ENCODE results near the gene DUS3L. TPM values are rescaled to one million over a fixed set of nuclear protein-coding genes. Genes with fewer than 3 reads are reported as not detected.

The DUS3L gene
- total and polyA plus RNA-seq, 2 of the 8 experiments (the other 6 are each of a cell fraction or from before 2014, with no cell fraction given) = 37.6 to 39.1 TPM

DNA sequence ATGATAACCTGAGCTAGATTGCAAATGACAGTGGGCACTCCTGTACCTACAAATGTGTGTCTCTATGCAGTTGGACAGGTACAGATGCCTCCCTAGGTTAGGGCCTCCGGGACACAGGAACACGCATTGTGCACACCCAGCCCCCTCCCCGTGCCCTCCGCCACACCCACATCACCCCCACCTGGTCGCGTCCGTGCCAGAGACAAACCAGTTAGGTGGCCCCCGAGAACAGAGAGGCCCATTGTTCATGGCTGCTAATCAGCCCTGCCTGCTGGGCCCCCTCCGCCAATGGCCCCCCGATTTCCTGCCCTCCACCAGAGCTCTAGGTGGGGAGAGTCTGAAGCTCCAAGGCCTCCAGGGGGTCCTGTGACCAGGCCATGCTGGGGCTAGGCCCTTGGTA is 27.6 kb upstream of the DUS3L start:
- Histone ChIP-seq H3K36me3 (ENCODE audit: control insufficient read depth in 2 of 4, insufficient read depth in 4 of 4, low read length in 3 of 4) (no peaks in the 10 kb centered on the region), H3K79me1 (ENCODE audit: low read depth, low read length) (no peaks in the 10 kb centered on the region), H3K79me2 (ENCODE audit: control insufficient read depth in 1 of 2, insufficient read depth in 2 of 2, low read length in 2 of 2) (no peaks in the 10 kb centered on the region), H4K91ac (replicated peaks; ENCODE audit: insufficient read length, low read length) (no peak overlapping the region), H2BK12ac (ENCODE audit: low read depth, low read length) (no peak overlapping the region), H2BK5ac (ENCODE audit: low read depth, low read length) (no peak overlapping the region; the same call in 1 of the 2 replicates), H3K4ac (replicated peaks; ENCODE audit: insufficient read length, low read depth, low read length) (no peak overlapping the region), H3K4me2 (ENCODE audit: insufficient read depth in 1 of 2, low read depth in 2 of 2, low read length in 2 of 2) (no peak overlapping the region), H2BK15ac (ENCODE audit: low read length) (no peak overlapping the region), H2BK120ac (replicated peaks; ENCODE audit: low read depth, low read length) (no peak overlapping the region), H3K9me3 (ENCODE audit: insufficient read depth in 2 of 2, low read depth in 1 of 2, low read length in 1 of 2) (no peaks in the 10 kb centered on the region), H2BK20ac (ENCODE audit: low read length) (no peak overlapping the region), H3K27ac (ENCODE audit: low read depth, low read length) (no peak overlapping the region), H3K56ac (replicated peaks; ENCODE audit: insufficient read length, low read depth, low read length) (no peak overlapping the region), H3K14ac (ENCODE audit: insufficient read length) (no peak overlapping the region), H2AFZ (ENCODE audit: low read length) (no peak overlapping the region), H3K4me1 (replicated peaks in 1 of 4; ENCODE audit: control insufficient read depth in 3 of 4, insufficient read depth in 4 of 4, low read length in 3 of 4) (no peaks in the 10 kb centered on the region), H4K8ac (ENCODE audit: extremely low read depth, insufficient read depth, low read length) (no peak overlapping the region), H4K20me1 (replicated peaks in 1 of 2; ENCODE audit: control insufficient read depth in 1 of 2, insufficient read depth in 2 of 2, low read length in 2 of 2) (peaks cover 0 to 3% of the 10 kb centered on the region in 2 experiments), H3K23ac (ENCODE audit: insufficient read length) (no peak overlapping the region), H2AK5ac (ENCODE audit: low read depth, low read length) (no peak overlapping the region), H3K18ac (ENCODE audit: extremely low read depth, low read length) (no peak overlapping the region), H3K23me2 (ENCODE audit: low read depth, low read length) (no peaks in the 10 kb centered on the region), H3K4me3 (ENCODE audit: extremely low read depth in 1 of 4, insufficient read depth in 2 of 4, low read depth in 3 of 4, low read length in 4 of 4) (no peak overlapping the region), H3K9ac (replicated peaks in 1 of 4; ENCODE audit: extremely low read depth in 1 of 4, low read depth in 3 of 4, low read length in 3 of 4) (no peak overlapping the region), H4K5ac (ENCODE audit: insufficient read length, low read depth, low read length) (no peak overlapping the region), H3K27me3 (replicated peaks in 1 of 4; ENCODE audit: control insufficient read depth in 3 of 4, extremely low read depth in 1 of 4, insufficient read depth in 3 of 4, low read length in 3 of 4) (no peaks in the 10 kb centered on the region)
- no peak for FAIRE-seq
- 90% methylated on average over 5 of the region's 10 CpGs; no CpG with 5 or more reads in 1 of the 2 experiments for WGBS, 2 experiments (ENCODE audit: extremely low coverage in 1 of 2, insufficient coverage in 1 of 2, insufficient read length in 1 of 2, insufficient replicate concordance in 2 of 2, low coverage in 1 of 2, low lambda C conversion rate in 2 of 2, missing lambda C conversion rate in 1 of 2)
- no peak for DNase-seq (ENCODE audit: low read depth in 1 of 2, low spot score in 2 of 2)
- ChIA-PET POLR2A (ENCODE audit: partially characterized antibody) (interaction anchor here (1.1 to 1.2 kb wide), 3 partner anchors 10 to 129 kb away, joined by 3 to 5 read pairs (median 4); partner anchors contain the start of gene RPL36), CTCF (ENCODE audit: partially characterized antibody) (interaction anchor here (0.6 to 2.6 kb wide), 2 partner anchors 12 to 14 kb away, joined by 4 to 8 read pairs; no protein-coding TSS in a partner anchor)
- TF ChIP-seq CHD1 (IDR thresholded peaks at IDR 0.05; ENCODE audit: low read depth, low read length) (no peak), SP2 (IDR thresholded peaks at IDR 0.05; ENCODE audit: low read length) (no peak), POLR2A (IDR thresholded peaks at IDR 0.05; ENCODE audit: control extremely low read depth in 1 of 2, low read depth in 2 of 2, low read length in 2 of 2) (no peak), BRCA1 (IDR thresholded peaks at IDR 0.05; ENCODE audit: low read depth, low read length) (no peak), FOSL1 (IDR thresholded peaks at IDR 0.05; ENCODE audit: insufficient read depth, low read depth, low read length) (no peak)
